Measurements from ENCODE around the gene AP3M1.

Gene AP3M1

DNA sequence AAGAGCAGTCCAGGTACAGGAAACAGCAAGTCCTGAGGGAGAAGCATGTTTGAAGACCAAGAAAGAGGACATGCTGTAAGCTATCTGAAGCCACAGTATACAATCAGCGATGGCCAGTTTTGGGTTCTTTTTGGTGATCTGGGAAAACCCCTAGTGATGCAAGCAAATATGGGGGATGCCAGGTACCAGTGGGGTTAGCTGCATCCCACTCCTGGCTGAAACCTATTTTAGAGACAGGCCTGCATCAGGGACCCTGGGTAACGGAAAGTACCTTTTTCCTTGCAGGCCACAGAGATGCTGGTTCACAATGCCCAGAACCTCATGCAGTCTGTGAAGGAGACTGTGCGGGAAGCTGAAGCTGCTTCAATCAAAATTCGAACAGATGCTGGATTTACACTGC, 32.9 kb downstream of the AP3M1 start:
- DNase-seq (ENCODE audit: low spot score in 2 of 2) (no peak), ATAC-seq (ENCODE audit: low read depth) (peak; percentile 32)
- no peaks in the 10 kb centered on the region for H3K9me3 Mint-ChIP-seq
- H3K4me3 Mint-ChIP-seq = no peak overlapping the region
- peaks cover 48% of the 10 kb centered on the region for H3K36me3 Mint-ChIP-seq
- H3K27ac Mint-ChIP-seq = peak overlapping the region; percentile 63
- H3K4me1 Mint-ChIP-seq = peaks cover 2% of the 10 kb centered on the region
- no peaks in the 10 kb centered on the region for H3K27me3 Mint-ChIP-seq

GRCh38 chr10:74114041-74114448, 36.6 kb downstream of the AP3M1 start:
- Mint-ChIP-seq H3K4me1 (peaks cover 2% of the 10 kb centered on the region), H3K36me3 (peaks cover 48% of the 10 kb centered on the region), H3K9me3 (no peaks in the 10 kb centered on the region), H3K4me3 (no peak overlapping the region), H3K27me3 (no peaks in the 10 kb centered on the region), H3K27ac (peak overlapping the region; percentile 15)
- ATAC-seq (ENCODE audit: low read depth) (no peak), DNase-seq (ENCODE audit: low spot score in 2 of 2) (no peak)

DNA sequence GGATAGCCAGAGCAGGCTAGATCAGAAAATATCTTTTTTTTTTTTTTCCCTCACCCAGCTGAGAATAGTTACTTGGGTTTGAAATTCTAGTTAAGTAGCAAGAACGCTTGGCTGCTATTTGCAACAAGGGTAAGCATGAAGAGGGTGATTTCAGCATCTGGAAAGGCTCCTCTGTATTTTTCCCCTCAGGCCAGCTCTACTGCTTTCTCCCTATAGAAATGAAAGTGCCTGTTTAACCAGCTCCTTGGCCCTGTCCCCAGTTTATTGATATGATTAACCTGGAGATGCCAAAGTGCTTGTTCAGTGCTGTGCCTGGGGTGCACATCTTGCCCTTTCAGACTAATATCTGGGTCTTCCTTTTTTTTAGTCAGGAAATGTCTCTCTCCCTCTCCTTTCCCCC, 37.1 kb downstream of the AP3M1 start:
- Mint-ChIP-seq H3K36me3 (peaks cover 45% of the 10 kb centered on the region), H3K27me3 (no peaks in the 10 kb centered on the region), H3K27ac (peak overlapping the region; percentile 15), H3K9me3 (no peaks in the 10 kb centered on the region), H3K4me3 (no peak overlapping the region), H3K4me1 (peaks cover 2% of the 10 kb centered on the region)
- ATAC-seq (ENCODE audit: low read depth) = no peak
- no peak for DNase-seq (ENCODE audit: low spot score in 2 of 2)

DNA sequence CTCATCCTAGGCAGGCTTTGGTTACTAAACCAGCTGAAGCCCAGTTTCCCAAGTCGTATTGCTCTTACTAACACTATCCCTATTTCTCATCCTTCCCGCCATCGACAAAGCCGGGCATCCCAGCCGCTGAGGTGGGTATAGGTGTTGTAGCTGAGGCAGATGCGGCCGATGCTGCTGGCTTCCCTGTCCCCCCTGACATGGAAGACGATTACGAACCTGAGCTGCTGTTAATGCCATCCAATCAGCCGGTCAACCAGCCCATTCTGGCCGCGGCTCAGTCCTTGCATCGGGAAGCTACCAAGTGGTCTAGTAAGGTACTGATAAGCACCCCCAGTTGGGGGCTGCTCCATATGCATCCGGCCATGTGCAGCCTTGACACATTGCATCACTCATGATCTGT, 38.8 kb downstream of the AP3M1 start:
- ATAC-seq (ENCODE audit: low read depth) (no peak), DNase-seq (ENCODE audit: low spot score in 2 of 2) (no peak)
- Mint-ChIP-seq H3K9me3 (no peaks in the 10 kb centered on the region), H3K4me1 (no peaks in the 10 kb centered on the region), H3K36me3 (peaks cover 50% of the 10 kb centered on the region), H3K27ac (peak overlapping the region; percentile 58), H3K27me3 (no peaks in the 10 kb centered on the region), H3K4me3 (no peak overlapping the region)

GRCh38 chr10:74110120-74110519, 40.5 kb downstream of the AP3M1 start:
- no peak overlapping the region for H3K4me3 Mint-ChIP-seq
- H3K4me1 Mint-ChIP-seq = no peaks in the 10 kb centered on the region
- no peak overlapping the region for H3K27ac Mint-ChIP-seq
- ATAC-seq (ENCODE audit: low read depth) = no peak
- H3K36me3 Mint-ChIP-seq = peaks cover 47% of the 10 kb centered on the region
- no peaks in the 10 kb centered on the region for H3K9me3 Mint-ChIP-seq
- H3K27me3 Mint-ChIP-seq = no peaks in the 10 kb centered on the region
- no peak for DNase-seq (ENCODE audit: low spot score in 2 of 2)

- H3K36me3 Mint-ChIP-seq = peaks cover 49% of the 10 kb centered on the region
- DNase-seq (ENCODE audit: low spot score in 2 of 2) (no peak), ATAC-seq (ENCODE audit: low read depth) (no peak)
- H3K4me3 Mint-ChIP-seq = no peak overlapping the region
- H3K27ac Mint-ChIP-seq = peak overlapping the region; percentile 14
- no peaks in the 10 kb centered on the region for H3K27me3 Mint-ChIP-seq
- H3K9me3 Mint-ChIP-seq = no peaks in the 10 kb centered on the region
- no peaks in the 10 kb centered on the region for H3K4me1 Mint-ChIP-seq
Observed at GRCh38 chr10:74109452-74109851, 41.2 kb downstream of the AP3M1 start.

- Mint-ChIP-seq H3K27me3 (no peaks in the 10 kb centered on the region), H3K4me1 (no peaks in the 10 kb centered on the region), H3K4me3 (no peak overlapping the region), H3K36me3 (peaks cover 46% of the 10 kb centered on the region), H3K27ac (peak overlapping the region; percentile 62), H3K9me3 (no peaks in the 10 kb centered on the region)
- DNase-seq (ENCODE audit: low spot score in 2 of 2) (no peak), ATAC-seq (ENCODE audit: low read depth) (no peak)
Observed at GRCh38 chr10:74107391-74107790, 43.2 kb downstream of the AP3M1 start.

GRCh38 chr10:74104996-74105395, 45.6 kb downstream of the AP3M1 start:
- no peak overlapping the region for H3K27ac Mint-ChIP-seq
- H3K9me3 Mint-ChIP-seq = no peaks in the 10 kb centered on the region
- H3K4me1 Mint-ChIP-seq = no peaks in the 10 kb centered on the region
- DNase-seq (ENCODE audit: low spot score in 2 of 2) (no peak), ATAC-seq (ENCODE audit: low read depth) (no peak)
- no peaks in the 10 kb centered on the region for H3K27me3 Mint-ChIP-seq
- peaks cover 35% of the 10 kb centered on the region for H3K36me3 Mint-ChIP-seq
- H3K4me3 Mint-ChIP-seq = no peak overlapping the region

- H3K4me3 Mint-ChIP-seq = no peak overlapping the region
- H3K27ac Mint-ChIP-seq = no peak overlapping the region
- H3K27me3 Mint-ChIP-seq = no peaks in the 10 kb centered on the region
Observed at GRCh38 chr10:74104480-74104879, 46.1 kb downstream of the AP3M1 start.

DNA sequence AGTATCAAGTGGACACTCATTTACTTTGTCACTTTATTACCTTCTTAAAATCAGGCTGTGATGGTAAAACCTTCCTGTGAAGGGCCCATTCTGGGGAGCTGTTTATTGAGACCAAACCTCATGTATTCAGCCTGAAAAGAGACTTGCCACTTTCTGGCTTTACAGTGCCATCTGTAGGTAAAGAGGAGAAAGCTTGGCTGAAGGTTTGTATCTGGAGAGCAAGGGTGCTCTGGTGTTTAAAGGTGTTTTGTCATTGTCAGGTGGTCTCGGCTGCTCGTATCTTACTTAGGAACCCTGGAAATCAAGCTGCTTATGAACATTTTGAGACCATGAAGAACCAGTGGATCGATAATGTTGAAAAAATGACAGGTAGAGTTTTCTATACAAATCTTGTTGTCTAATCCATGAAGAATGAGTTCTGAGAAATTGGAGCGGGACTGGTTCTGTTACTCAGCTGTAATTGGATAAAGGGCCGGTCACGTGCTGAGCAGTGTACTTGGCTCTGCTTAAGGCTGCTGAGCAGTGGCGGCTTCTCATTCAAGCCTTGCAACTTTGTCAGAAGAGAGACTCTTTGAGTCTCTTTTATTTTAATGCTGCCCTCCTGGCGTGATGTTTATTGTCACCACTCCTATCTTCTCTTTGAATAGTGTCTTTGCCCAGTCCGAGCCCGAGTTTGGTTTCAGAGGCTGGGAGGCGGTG, 46.9 kb downstream of the AP3M1 start:
- H3K36me3 Mint-ChIP-seq = peaks cover 43% of the 10 kb centered on the region
- H3K27ac Mint-ChIP-seq = no peak overlapping the region
- DNase-seq (ENCODE audit: low spot score in 2 of 2) (no peak), ATAC-seq (ENCODE audit: low read depth) (no peak)
- H3K27me3 Mint-ChIP-seq = no peaks in the 10 kb centered on the region
- H3K9me3 Mint-ChIP-seq = no peaks in the 10 kb centered on the region
- H3K4me3 Mint-ChIP-seq = no peak overlapping the region
- peaks cover 5% of the 10 kb centered on the region for H3K4me1 Mint-ChIP-seq

More at GRCh38 chr10:74104480-74104879, 46.1 kb downstream of the AP3M1 start:
- Mint-ChIP-seq H3K36me3 (peaks cover 37% of the 10 kb centered on the region), H3K4me1 (no peaks in the 10 kb centered on the region), H3K9me3 (no peaks in the 10 kb centered on the region)
- no peak for ATAC-seq (ENCODE audit: low read depth)
- DNase-seq (ENCODE audit: low spot score in 2 of 2) = no peak

GRCh38 chr10:74099836-74100235, 50.8 kb downstream of the AP3M1 start:
- peak overlapping the region; percentile 49 for H3K27ac Mint-ChIP-seq
- no peaks in the 10 kb centered on the region for H3K9me3 Mint-ChIP-seq
- H3K4me1 Mint-ChIP-seq = peaks cover 22% of the 10 kb centered on the region
- no peaks in the 10 kb centered on the region for H3K27me3 Mint-ChIP-seq
- DNase-seq (ENCODE audit: low spot score in 2 of 2) (no peak), ATAC-seq (ENCODE audit: low read depth) (no peak)
- peaks cover 47% of the 10 kb centered on the region for H3K36me3 Mint-ChIP-seq
- H3K4me3 Mint-ChIP-seq = no peak overlapping the region

DNA sequence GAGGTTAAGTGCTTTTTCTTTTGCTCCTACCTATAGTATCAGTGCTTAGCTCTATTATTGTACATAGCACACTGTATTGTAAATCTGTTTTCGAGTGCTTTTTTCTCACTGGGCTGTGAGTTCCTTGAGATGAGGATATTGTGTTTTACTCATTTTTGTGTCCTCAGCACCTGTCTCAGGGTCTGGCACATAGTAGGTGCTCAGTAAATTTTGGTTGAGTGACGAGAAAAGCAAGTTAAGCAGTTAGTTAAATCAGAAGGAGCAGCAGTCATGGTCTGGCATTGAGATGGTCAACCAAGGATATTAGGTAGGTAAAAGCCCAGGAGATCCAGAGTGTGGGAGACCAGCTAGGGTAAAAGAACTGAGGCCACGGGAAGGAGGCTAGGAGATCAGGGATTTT, 51.2 kb downstream of the AP3M1 start:
- H3K27ac Mint-ChIP-seq = peak overlapping the region; percentile 49
- H3K4me3 Mint-ChIP-seq = no peak overlapping the region
- H3K27me3 Mint-ChIP-seq = no peaks in the 10 kb centered on the region
- H3K36me3 Mint-ChIP-seq = peaks cover 48% of the 10 kb centered on the region
- no peaks in the 10 kb centered on the region for H3K9me3 Mint-ChIP-seq
- ATAC-seq (ENCODE audit: low read depth) (no peak), DNase-seq (ENCODE audit: low spot score in 2 of 2) (no peak)
- H3K4me1 Mint-ChIP-seq = peaks cover 22% of the 10 kb centered on the region

- Mint-ChIP-seq H3K4me1 (peaks cover 22% of the 10 kb centered on the region), H3K9me3 (no peaks in the 10 kb centered on the region), H3K36me3 (peaks cover 44% of the 10 kb centered on the region), H3K27ac (peak overlapping the region; percentile 87), H3K27me3 (no peaks in the 10 kb centered on the region), H3K4me3 (no peak overlapping the region)
- DNase-seq (ENCODE audit: low spot score in 2 of 2) = no peak
- no peak for ATAC-seq (ENCODE audit: low read depth)
Observed at GRCh38 chr10:74097776-74098175, 52.9 kb downstream of the AP3M1 start.

GRCh38 chr10:74096777-74097176, 53.9 kb downstream of the AP3M1 start:
- H3K27ac Mint-ChIP-seq = peak overlapping the region; percentile 87
- H3K36me3 Mint-ChIP-seq = peaks cover 44% of the 10 kb centered on the region
- ATAC-seq (ENCODE audit: low read depth) = peak; percentile 97
- H3K9me3 Mint-ChIP-seq = no peaks in the 10 kb centered on the region
- no peaks in the 10 kb centered on the region for H3K27me3 Mint-ChIP-seq
- DNase-seq (ENCODE audit: low spot score in 2 of 2) = peak in 1 of 2 donors; percentile 37
- no peak overlapping the region for H3K4me3 Mint-ChIP-seq
- H3K4me1 Mint-ChIP-seq = peaks cover 22% of the 10 kb centered on the region

DNA sequence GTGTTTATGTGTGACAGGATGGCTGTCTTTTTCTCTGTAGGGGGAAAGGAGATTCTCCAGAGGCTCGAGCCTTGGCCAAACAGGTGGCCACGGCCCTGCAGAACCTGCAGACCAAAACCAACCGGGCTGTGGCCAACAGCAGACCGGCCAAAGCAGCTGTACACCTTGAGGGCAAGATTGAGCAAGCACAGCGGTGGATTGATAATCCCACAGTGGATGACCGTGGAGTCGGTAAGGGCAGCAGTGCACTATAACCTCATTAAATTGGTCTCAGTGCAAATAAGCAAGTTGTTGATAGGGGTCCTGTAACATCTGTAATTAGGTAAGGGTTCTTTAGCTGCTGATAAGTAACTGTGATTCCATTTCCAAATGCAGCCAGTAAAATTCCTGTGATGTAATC, 56.4 kb downstream of the AP3M1 start:
- Mint-ChIP-seq H3K27me3 (no peaks in the 10 kb centered on the region), H3K4me1 (peaks cover 20% of the 10 kb centered on the region), H3K36me3 (peaks cover 46% of the 10 kb centered on the region), H3K9me3 (no peaks in the 10 kb centered on the region), H3K27ac (peak overlapping the region; percentile 38), H3K4me3 (no peak overlapping the region)
- ATAC-seq (ENCODE audit: low read depth) (no peak), DNase-seq (ENCODE audit: low spot score in 2 of 2) (no peak)
